GM18526 (cell line): ENCODE measurements around the gene ZNF385B.

ENCODE experiments used
- POLR2A ChIP-seq: IDR thresholded peaks from 3 replicates; pipeline ENCODE4 v1.6.1; 2011; ENCODE audit not compliant: insufficient read length; ENCODE audit errors: extremely low read depth

ZNF385B gene

GRCh38 chr2:179826297-179826696 lies 35.1 kb downstream of the ZNF385B start:
- no peak for TF ChIP-seq POLR2A

GRCh38 chr2:179825494-179825893 lies 35.9 kb downstream of the ZNF385B start:
- TF ChIP-seq POLR2A: no peak

- no peak for TF ChIP-seq POLR2A
These were observed 36.5 kb downstream of the ZNF385B start for GRCh38 chr2:179824961-179825360.

GRCh38 chr2:179822540-179822939 lies 38.9 kb downstream of the ZNF385B start:
- no peak for TF ChIP-seq POLR2A

GRCh38 chr2:179818546-179818945 lies 42.9 kb downstream of the ZNF385B start:
- no peak for TF ChIP-seq POLR2A

- TF ChIP-seq POLR2A: no peak
These were observed 44.1 kb downstream of the ZNF385B start for GRCh38 chr2:179817181-179817841.

- TF ChIP-seq POLR2A: no peak
These were observed 47.4 kb downstream of the ZNF385B start for GRCh38 chr2:179814050-179814449.

- no peak for TF ChIP-seq POLR2A
These were observed 48.9 kb downstream of the ZNF385B start for GRCh38 chr2:179812501-179812900.

GRCh38 chr2:179811042-179811441 lies 50.4 kb downstream of the ZNF385B start:
- TF ChIP-seq POLR2A: no peak

- no peak for TF ChIP-seq POLR2A
These were observed 51.8 kb downstream of the ZNF385B start for GRCh38 chr2:179809606-179810005.

- no peak for TF ChIP-seq POLR2A
These were observed 56.4 kb downstream of the ZNF385B start for GRCh38 chr2:179805001-179805400.

- TF ChIP-seq POLR2A: no peak
These were observed 57.2 kb downstream of the ZNF385B start for GRCh38 chr2:179804206-179804605.

- no peak for TF ChIP-seq POLR2A
These were observed 59.1 kb downstream of the ZNF385B start for GRCh38 chr2:179802051-179802882.

- TF ChIP-seq POLR2A: no peak
These were observed 60.6 kb downstream of the ZNF385B start for GRCh38 chr2:179800776-179801175.

- no peak for TF ChIP-seq POLR2A
These were observed 65.0 kb downstream of the ZNF385B start for GRCh38 chr2:179796213-179797007.

- TF ChIP-seq POLR2A: no peak
These were observed 67.5 kb downstream of the ZNF385B start for GRCh38 chr2:179793902-179794301.

- no peak for TF ChIP-seq POLR2A
These were observed 68.2 kb downstream of the ZNF385B start for GRCh38 chr2:179793238-179793637.
